Brain microvascular endothelial cell (primary cell): ENCODE data around the gene MEI1.

Experiments used
- DNase-seq: peaks from one replicate; pipeline ENCODE4 v3.0.0-alpha.2; 2020
- H3K27ac ChIP-seq: fragments of 250-450 bp; sonication (Bioruptor Pico); 2 replicates; pipeline ENCODE4 v1.5.1; 2020; ENCODE audit warnings: mild to moderate bottlenecking, moderate library complexity
- H3K27me3 ChIP-seq: fragments of 250-450 bp; sonication (Bioruptor Pico); replicated peaks from 2 replicates; pipeline ENCODE4 v1.5.1; 2020; ENCODE audit warnings: mild to moderate bottlenecking
- H3K36me3 ChIP-seq: fragments of 250-450 bp; sonication (Bioruptor Pico); replicated peaks from 2 replicates; pipeline ENCODE4 v1.5.1; 2020; ENCODE audit warnings: mild to moderate bottlenecking
- H3K4me3 ChIP-seq: 2 replicates; pipeline ENCODE4 v1.5.1; 2011; ENCODE audit warnings: low read depth, mild to moderate bottlenecking, control low read depth, low read length, moderate library complexity
- in situ Hi-C: cut with HindIII; loops from 2 replicates; pipeline ENCODE4 v1.10.0; 2017; ENCODE audit warnings: low sequenced_read_pairs, low pct_ligation_motif_present
- TF ChIP-seq, protein P1 (sequence below): IDR thresholded peaks from 2 replicates; pipeline ENCODE4 v1.5.1; 2011; ENCODE audit warnings: low read depth, mild to moderate bottlenecking, moderate library complexity, low read length, control low read depth, inconsistent platforms; ENCODE audit errors: missing control alignments

MEI1 gene

GRCh38 chr22:41844513-41844912 is 145.2 kb downstream of the MEI1 start:
- Histone ChIP-seq H3K4me3 (no peak overlapping the region), H3K36me3 (peaks cover 5% of the 10 kb centered on the region), H3K27me3 (no peaks in the 10 kb centered on the region), H3K27ac (no peak overlapping the region)
- in situ Hi-C loops: no loop called here
- DNase-seq: no peak
- TF ChIP-seq, protein P1, sequence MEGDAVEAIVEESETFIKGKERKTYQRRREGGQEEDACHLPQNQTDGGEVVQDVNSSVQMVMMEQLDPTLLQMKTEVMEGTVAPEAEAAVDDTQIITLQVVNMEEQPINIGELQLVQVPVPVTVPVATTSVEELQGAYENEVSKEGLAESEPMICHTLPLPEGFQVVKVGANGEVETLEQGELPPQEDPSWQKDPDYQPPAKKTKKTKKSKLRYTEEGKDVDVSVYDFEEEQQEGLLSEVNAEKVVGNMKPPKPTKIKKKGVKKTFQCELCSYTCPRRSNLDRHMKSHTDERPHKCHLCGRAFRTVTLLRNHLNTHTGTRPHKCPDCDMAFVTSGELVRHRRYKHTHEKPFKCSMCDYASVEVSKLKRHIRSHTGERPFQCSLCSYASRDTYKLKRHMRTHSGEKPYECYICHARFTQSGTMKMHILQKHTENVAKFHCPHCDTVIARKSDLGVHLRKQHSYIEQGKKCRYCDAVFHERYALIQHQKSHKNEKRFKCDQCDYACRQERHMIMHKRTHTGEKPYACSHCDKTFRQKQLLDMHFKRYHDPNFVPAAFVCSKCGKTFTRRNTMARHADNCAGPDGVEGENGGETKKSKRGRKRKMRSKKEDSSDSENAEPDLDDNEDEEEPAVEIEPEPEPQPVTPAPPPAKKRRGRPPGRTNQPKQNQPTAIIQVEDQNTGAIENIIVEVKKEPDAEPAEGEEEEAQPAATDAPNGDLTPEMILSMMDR: no peak

DNA sequence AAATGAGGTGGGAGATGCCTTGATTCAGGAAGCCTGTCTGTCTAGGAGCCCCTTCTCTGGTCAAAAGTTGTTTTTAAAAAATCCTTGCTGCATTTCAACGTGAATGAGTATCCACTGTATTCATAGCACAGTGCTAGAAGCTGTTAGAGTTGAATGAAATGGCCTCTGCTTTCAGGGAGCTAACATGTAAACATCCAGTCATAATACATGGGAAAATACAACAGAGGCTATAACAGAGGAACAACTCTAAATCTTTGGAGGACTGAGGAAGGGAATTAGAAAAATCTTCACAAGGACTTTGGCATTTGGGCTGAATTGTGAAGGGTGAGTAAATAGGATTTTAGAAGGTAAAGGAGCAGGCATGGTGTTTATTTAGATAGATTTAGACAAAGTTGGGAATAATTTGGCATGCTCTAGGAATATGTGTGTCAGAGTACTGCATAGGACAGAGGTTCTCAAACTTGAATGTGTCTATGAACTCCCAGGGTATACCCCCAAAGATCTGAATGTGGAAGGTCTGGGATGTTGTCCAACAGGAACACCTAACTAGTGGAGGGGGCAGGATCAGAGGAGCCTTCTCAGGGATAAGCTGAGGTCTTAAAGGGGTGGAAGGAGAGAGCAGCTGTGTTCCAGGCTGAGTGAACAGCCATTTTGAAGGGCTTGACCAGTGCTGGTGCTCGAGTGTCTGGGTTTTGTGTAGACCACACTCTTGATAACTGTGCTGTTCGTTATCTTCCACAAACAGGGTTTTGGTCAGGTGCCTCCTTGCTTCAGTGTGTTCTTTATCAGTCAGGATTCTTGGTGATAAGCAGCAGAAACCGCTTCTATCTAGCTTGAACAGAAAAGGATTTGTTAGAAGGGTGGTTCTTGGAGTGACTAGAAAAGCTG is 146.3 kb downstream of the MEI1 start:
- DNase-seq: no peak
- H3K4me3 ChIP-seq: no peak overlapping the region
- TF ChIP-seq, protein P1: no peak
- no peak overlapping the region for H3K27ac ChIP-seq
- peaks cover 5% of the 10 kb centered on the region for H3K36me3 ChIP-seq
- no peaks in the 10 kb centered on the region for H3K27me3 ChIP-seq
- in situ Hi-C loops: no loop called here

DNA sequence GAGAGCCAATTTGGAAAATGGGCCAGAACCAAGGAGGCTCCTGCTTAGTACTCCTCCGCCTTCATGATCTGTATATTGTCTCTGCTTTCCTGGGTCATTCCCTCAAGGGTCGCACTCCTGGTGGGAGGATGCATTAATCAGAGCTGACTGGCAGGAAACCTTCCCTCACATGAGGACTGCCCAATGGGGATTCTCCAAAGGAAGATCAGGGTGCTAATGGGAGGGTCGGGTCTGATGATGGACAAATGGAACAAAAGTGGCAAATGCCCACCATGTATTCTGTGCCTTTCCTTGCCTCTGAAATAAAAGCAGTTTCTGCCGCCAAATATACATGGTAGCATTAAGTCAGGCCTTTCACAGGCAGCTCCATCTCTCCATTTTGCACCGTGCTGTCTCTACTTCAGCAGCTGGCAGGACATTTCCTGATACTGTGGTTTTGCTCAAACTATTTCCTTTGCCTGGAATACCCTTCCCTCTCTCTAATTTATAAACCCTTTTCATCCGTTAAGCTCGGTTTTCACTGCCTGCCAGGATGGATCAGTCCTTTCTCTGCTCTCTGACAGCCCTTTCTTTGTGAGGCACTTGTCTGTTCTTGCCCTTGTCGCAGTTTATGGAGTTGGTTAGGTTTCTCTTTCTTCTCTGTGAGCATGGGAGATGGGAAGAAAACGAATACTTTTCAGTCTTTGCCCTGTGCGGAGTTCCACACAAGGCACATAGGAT is 147.1 kb downstream of the MEI1 start:
- H3K27me3 ChIP-seq: no peaks in the 10 kb centered on the region
- peaks cover 5% of the 10 kb centered on the region for H3K36me3 ChIP-seq
- in situ Hi-C loops: no loop called here
- no peak for DNase-seq
- no peak overlapping the region for H3K27ac ChIP-seq
- no peak overlapping the region for H3K4me3 ChIP-seq
- TF ChIP-seq, protein P1: no peak

GRCh38 chr22:41847300-41847699 is 148.0 kb downstream of the MEI1 start:
- in situ Hi-C loops: no loop called here
- TF ChIP-seq, protein P1: no peak
- peaks cover 5% of the 10 kb centered on the region for H3K36me3 ChIP-seq
- H3K27me3 ChIP-seq: no peaks in the 10 kb centered on the region
- no peak overlapping the region for H3K4me3 ChIP-seq
- DNase-seq: no peak
- H3K27ac ChIP-seq: no peak overlapping the region

DNA sequence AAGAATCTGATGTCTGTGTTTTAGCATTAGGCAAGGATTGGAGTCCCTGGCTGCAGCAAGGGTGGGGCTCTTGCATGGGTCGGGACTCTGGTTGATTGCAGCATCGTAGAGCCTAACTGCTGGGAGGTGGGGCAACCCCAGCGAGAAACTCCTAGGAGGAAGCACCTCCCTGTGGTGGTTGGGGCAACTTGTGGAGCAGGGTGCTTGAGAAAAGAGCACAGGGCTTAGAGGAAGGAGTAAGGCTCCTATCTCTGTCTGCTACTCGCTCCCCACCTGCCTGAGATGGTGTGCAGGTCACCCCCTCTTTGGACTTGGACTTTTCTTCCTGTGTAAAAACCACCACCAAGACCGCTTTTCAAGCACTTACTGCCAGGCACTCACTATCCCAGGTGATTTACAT is 149.2 kb downstream of the MEI1 start:
- Histone ChIP-seq H3K4me3 (no peak overlapping the region), H3K27me3 (no peaks in the 10 kb centered on the region), H3K27ac (no peak overlapping the region), H3K36me3 (no peaks in the 10 kb centered on the region)
- DNase-seq: no peak
- TF ChIP-seq, protein P1: no peak
- in situ Hi-C loops: no loop called here
